PC-3 (cell line): Measurements from ENCODE around the gene CELSR2. TPM values are rescaled to one million over a fixed set of nuclear protein-coding genes. Genes with fewer than 3 reads are reported as not detected.

Source experiments
- ATAC-seq: fragments of 200-7000 bp; cut with Tn5 transposase; 2 replicates; pipeline ENCODE4 v1.9.1; 2020; ENCODE audit warnings: mild to moderate bottlenecking, moderate library complexity
- BruUV-seq: library from RNA; stranded (reverse); fragments of 400-500 nt; replicated peaks from 2 replicates; lab custom pipeline; 2021; lab: Mats Ljungman, UMichigan
- CTCF ChIA-PET: fragments of 300-600 bp; sonication (Branson Sonifier 250); formaldehyde crosslinking; loops from one replicate; lab custom pipeline; 2022; ENCODE audit warnings: antibody characterized with exemption; lab: Charles Lee
- POLR2A ChIA-PET: fragments of 300-600 bp; sonication (Branson Sonifier 250); formaldehyde crosslinking; loops from one replicate; lab custom pipeline; 2022; ENCODE audit warnings: antibody characterized with exemption; ENCODE audit not compliant: unreplicated experiment; lab: Charles Lee
- DNase-seq: peaks from one replicate; pipeline ENCODE4 v3.0.0-alpha.2; 2015
- H2AFZ ChIP-seq: fragments of 300-600 bp; sonication (generic); 2 replicates; pipeline ENCODE4 v1.6.0; 2016; ENCODE audit warnings: antibody characterized with exemption, low read length
- H3F3A ChIP-seq: fragments of 300-600 bp; sonication (generic); one replicate; pipeline ENCODE4 v1.6.0; 2017; ENCODE audit warnings: antibody characterized with exemption, low read length, control low read depth, mild to moderate bottlenecking; ENCODE audit not compliant: unreplicated experiment
- H3K27ac ChIP-seq: fragments of 300-600 bp; sonication (generic); 2 replicates; pipeline ENCODE4 v1.5.1; 2016; ENCODE audit warnings: mild to moderate bottlenecking, low read length
- H3K27me3 ChIP-seq: fragments of 300-600 bp; sonication (generic); 2 replicates; pipeline ENCODE4 v1.6.1; 2016; ENCODE audit warnings: low read length, mixed read lengths
- H3K36me3 ChIP-seq: fragments of 300-600 bp; sonication (generic); 2 replicates; pipeline ENCODE4 v1.6.1; 2016; ENCODE audit warnings: low read depth, mixed run types, low read length, mixed read lengths
- H3K4me1 ChIP-seq: fragments of 300-600 bp; sonication (generic); 2 replicates; pipeline ENCODE4 v1.5.1; 2016; ENCODE audit warnings: low read length; ENCODE audit not compliant: insufficient read depth
- H3K4me2 ChIP-seq: fragments of 300-600 bp; sonication (generic); 2 replicates; pipeline ENCODE4 v1.6.0; 2016; ENCODE audit warnings: low read length
- H3K4me3 ChIP-seq: fragments of 300-600 bp; sonication (generic); 2 replicates; pipeline ENCODE4 v1.5.1; 2016; ENCODE audit warnings: mild to moderate bottlenecking, low read length, mixed read lengths
- H3K79me2 ChIP-seq: fragments of 300-600 bp; sonication (generic); 2 replicates; pipeline ENCODE4 v1.6.1; 2017; ENCODE audit warnings: low read length, mixed read lengths
- H3K9ac ChIP-seq: fragments of 300-600 bp; sonication (generic); 2 replicates; pipeline ENCODE4 v1.6.0; 2016; ENCODE audit warnings: mild to moderate bottlenecking, low read length
- H3K9me2 ChIP-seq: fragments of 300-600 bp; sonication (generic); replicated peaks from 2 replicates; pipeline ENCODE4 v1.6.1; 2016; ENCODE audit warnings: mixed run types, low read length, mixed read lengths
- H3K9me3 ChIP-seq: fragments of 300-600 bp; sonication (generic); 2 replicates; pipeline ENCODE4 v1.6.1; 2016; ENCODE audit warnings: low read length, mixed read lengths
- H4K20me1 ChIP-seq: fragments of 300-600 bp; sonication (generic); 2 replicates; pipeline ENCODE4 v1.6.1; 2016; ENCODE audit warnings: low read length, mixed read lengths
- CTCF ChIP-seq: fragments of 300-600 bp; sonication (generic); conservative IDR thresholded peaks from 2 replicates; pipeline ENCODE4 v1.5.1; 2017; ENCODE audit warnings: antibody characterized with exemption, low read depth, mild to moderate bottlenecking, low read length
- EZH2 ChIP-seq: fragments of 300-600 bp; sonication (generic); IDR thresholded peaks from one replicate; pipeline ENCODE4 v1.6.1; 2017; ENCODE audit warnings: antibody characterized with exemption, mild to moderate bottlenecking, low read length; ENCODE audit not compliant: unreplicated experiment
- EZH2phosphoT487 ChIP-seq: fragments of 300-600 bp; sonication (generic); IDR thresholded peaks from 2 replicates; pipeline ENCODE4 v1.6.1; 2018; ENCODE audit warnings: mild to moderate bottlenecking, antibody characterized with exemption, low read length, borderline replicate concordance
- intact Hi-C: fragments of 100-400 bp; cut with micrococcal nuclease; formaldehyde crosslinking; loops from 2 replicates; pipeline ENCODE4 v1.9.0; 2023
- total RNA-seq: library from RNA; depleted of rRNA; stranded (reverse); fragments of >200 nt; gene quantifications from 2 replicates; pipeline ENCODE4 v1.2.3, GENCODE V29; 2014

The CELSR2 gene
- total RNA-seq, 1 experiment from 2014 or later: 3.6 TPM

- Histone ChIP-seq H3K79me2 (no peaks in the 10 kb centered on the region), H3K9ac (no peak overlapping the region), H3K4me2 (no peak overlapping the region), H3K9me2 (no peaks in the 10 kb centered on the region), H4K20me1 (no peaks in the 10 kb centered on the region), H2AFZ (no peak overlapping the region), H3F3A (no peaks in the 10 kb centered on the region), H3K9me3 (no peaks in the 10 kb centered on the region), H3K27me3 (no peaks in the 10 kb centered on the region), H3K27ac (no peak overlapping the region), H3K4me1 (peaks cover 8% of the 10 kb centered on the region; the same call in 1 of the 2 replicates), H3K36me3 (no peaks in the 10 kb centered on the region), H3K4me3 (no peak overlapping the region)
- DNase-seq (no peak), ATAC-seq (no peak)
- no peak for TF ChIP-seq EZH2phosphoT487
- TF ChIP-seq CTCF: no peak
- no peak for TF ChIP-seq EZH2
- BruUV-seq: no TSS peak
- ChIA-PET POLR2A (no interaction called here), CTCF (no interaction called here)
- intact Hi-C loops: no loop called here
Observed at GRCh38 chr1:109251277-109252166, 2.2 kb downstream of the CELSR2 start.

DNA sequence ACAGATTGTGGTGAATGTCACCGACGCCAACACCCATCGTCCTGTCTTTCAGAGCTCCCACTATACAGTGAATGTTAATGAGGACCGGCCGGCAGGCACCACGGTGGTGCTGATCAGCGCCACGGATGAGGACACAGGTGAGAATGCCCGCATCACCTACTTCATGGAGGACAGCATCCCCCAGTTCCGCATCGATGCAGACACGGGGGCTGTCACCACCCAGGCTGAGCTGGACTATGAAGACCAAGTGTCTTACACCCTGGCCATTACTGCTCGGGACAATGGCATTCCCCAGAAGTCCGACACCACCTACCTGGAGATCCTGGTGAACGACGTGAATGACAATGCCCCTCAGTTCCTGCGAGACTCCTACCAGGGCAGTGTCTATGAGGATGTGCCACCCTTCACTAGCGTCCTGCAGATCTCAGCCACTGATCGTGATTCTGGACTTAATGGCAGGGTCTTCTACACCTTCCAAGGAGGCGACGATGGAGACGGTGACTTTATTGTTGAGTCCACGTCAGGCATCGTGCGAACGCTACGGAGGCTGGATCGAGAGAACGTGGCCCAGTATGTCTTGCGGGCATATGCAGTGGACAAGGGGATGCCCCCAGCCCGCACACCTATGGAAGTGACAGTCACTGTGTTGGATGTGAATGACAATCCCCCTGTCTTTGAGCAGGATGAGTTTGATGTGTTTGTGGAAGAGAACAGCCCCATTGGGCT, 3.0 kb downstream of the CELSR2 start:
- no peak for DNase-seq
- Histone ChIP-seq H3K27me3 (no peaks in the 10 kb centered on the region), H3K9me2 (no peaks in the 10 kb centered on the region), H3K9me3 (no peaks in the 10 kb centered on the region), H3K4me3 (no peak overlapping the region), H3F3A (no peaks in the 10 kb centered on the region), H3K4me2 (no peak overlapping the region), H4K20me1 (no peaks in the 10 kb centered on the region), H3K27ac (no peak overlapping the region), H2AFZ (no peak overlapping the region), H3K79me2 (no peaks in the 10 kb centered on the region), H3K36me3 (no peaks in the 10 kb centered on the region), H3K9ac (no peak overlapping the region), H3K4me1 (peaks cover 14% of the 10 kb centered on the region)
- BruUV-seq: no TSS peak
- TF ChIP-seq EZH2 (no peak), EZH2phosphoT487 (no peak), CTCF (no peak)
- ChIA-PET CTCF (no interaction called here), POLR2A (no interaction called here)
- intact Hi-C loops: no loop called here
- no peak for ATAC-seq
